IPS-15b (cell line): ENCODE results near the gene TNIK.

Source experiments
- H3K27me3 ChIP-seq: one replicate; pipeline ENCODE4 v1.6.1; 2013; ENCODE audit warnings: low read length; ENCODE audit not compliant: control insufficient read depth, insufficient read depth
- H3K36me3 ChIP-seq: one replicate; pipeline ENCODE4 v1.6.1; 2013; ENCODE audit warnings: low read length; ENCODE audit not compliant: control insufficient read depth, insufficient read depth
- H3K4me1 ChIP-seq: one replicate; pipeline ENCODE4 v1.6.1; 2013; ENCODE audit warnings: mild to moderate bottlenecking, low read length; ENCODE audit not compliant: control insufficient read depth, insufficient read depth
- H3K4me3 ChIP-seq: one replicate; pipeline ENCODE4 v1.5.1; 2013; ENCODE audit warnings: low read depth, low read length
- H3K9ac ChIP-seq: one replicate; pipeline ENCODE4 v1.6.1; 2013; ENCODE audit warnings: low read depth, mild to moderate bottlenecking, low read length
- H3K9me3 ChIP-seq: one replicate; pipeline ENCODE4 v1.6.1; 2013; ENCODE audit warnings: mild to moderate bottlenecking, low read length; ENCODE audit not compliant: control insufficient read depth, insufficient read depth

The TNIK gene

GRCh38 chr3:171223396-171223795, 236.8 kb downstream of the TNIK start:
- Histone ChIP-seq H3K9ac (no peak overlapping the region), H3K27me3 (no peaks in the 10 kb centered on the region), H3K36me3 (no peaks in the 10 kb centered on the region), H3K4me3 (no peak overlapping the region), H3K9me3 (no peaks in the 10 kb centered on the region), H3K4me1 (peaks cover 2% of the 10 kb centered on the region)

- H3K27me3 ChIP-seq: no peaks in the 10 kb centered on the region
- H3K9ac ChIP-seq: no peak overlapping the region
Observed at GRCh38 chr3:171222995-171223394, 237.2 kb downstream of the TNIK start.

GRCh38 chr3:171221597-171221996, 238.6 kb downstream of the TNIK start:
- no peaks in the 10 kb centered on the region for H3K9me3 ChIP-seq
- H3K36me3 ChIP-seq: no peaks in the 10 kb centered on the region
- no peak overlapping the region for H3K4me3 ChIP-seq
- no peaks in the 10 kb centered on the region for H3K27me3 ChIP-seq
- no peaks in the 10 kb centered on the region for H3K4me1 ChIP-seq
- no peak overlapping the region for H3K9ac ChIP-seq

More at GRCh38 chr3:171222995-171223394, 237.2 kb downstream of the TNIK start:
- Histone ChIP-seq H3K36me3 (no peaks in the 10 kb centered on the region), H3K9me3 (no peaks in the 10 kb centered on the region), H3K4me1 (peaks cover 2% of the 10 kb centered on the region), H3K4me3 (no peak overlapping the region)

- no peak overlapping the region for H3K4me3 ChIP-seq
Observed at GRCh38 chr3:171221104-171221503, 239.1 kb downstream of the TNIK start.

GRCh38 chr3:171219258-171219657, 240.9 kb downstream of the TNIK start:
- Histone ChIP-seq H3K36me3 (no peaks in the 10 kb centered on the region), H3K27me3 (no peaks in the 10 kb centered on the region), H3K4me1 (no peaks in the 10 kb centered on the region), H3K9ac (no peak overlapping the region), H3K4me3 (no peak overlapping the region), H3K9me3 (no peaks in the 10 kb centered on the region)

More at GRCh38 chr3:171221104-171221503, 239.1 kb downstream of the TNIK start:
- no peaks in the 10 kb centered on the region for H3K27me3 ChIP-seq
- H3K9me3 ChIP-seq: no peaks in the 10 kb centered on the region
- H3K9ac ChIP-seq: no peak overlapping the region
- no peaks in the 10 kb centered on the region for H3K36me3 ChIP-seq
- no peaks in the 10 kb centered on the region for H3K4me1 ChIP-seq

- no peaks in the 10 kb centered on the region for H3K27me3 ChIP-seq
- H3K36me3 ChIP-seq: no peaks in the 10 kb centered on the region
- no peaks in the 10 kb centered on the region for H3K9me3 ChIP-seq
- H3K4me3 ChIP-seq: no peak overlapping the region
- H3K4me1 ChIP-seq: no peaks in the 10 kb centered on the region
- H3K9ac ChIP-seq: no peak overlapping the region
Observed at GRCh38 chr3:171218069-171218468, 242.1 kb downstream of the TNIK start.

GRCh38 chr3:171213907-171214306, 246.3 kb downstream of the TNIK start:
- Histone ChIP-seq H3K4me1 (no peaks in the 10 kb centered on the region), H3K9me3 (no peaks in the 10 kb centered on the region), H3K9ac (no peak overlapping the region), H3K27me3 (no peaks in the 10 kb centered on the region), H3K36me3 (no peaks in the 10 kb centered on the region), H3K4me3 (no peak overlapping the region)

- Histone ChIP-seq H3K27me3 (no peaks in the 10 kb centered on the region), H3K9me3 (no peaks in the 10 kb centered on the region), H3K36me3 (no peaks in the 10 kb centered on the region), H3K9ac (no peak overlapping the region), H3K4me3 (no peak overlapping the region), H3K4me1 (no peaks in the 10 kb centered on the region)
Observed at GRCh38 chr3:171213178-171213577, 247.0 kb downstream of the TNIK start.

GRCh38 chr3:171212648-171213047, 247.6 kb downstream of the TNIK start:
- Histone ChIP-seq H3K27me3 (no peaks in the 10 kb centered on the region), H3K9ac (no peak overlapping the region), H3K4me3 (no peak overlapping the region), H3K4me1 (no peaks in the 10 kb centered on the region), H3K36me3 (no peaks in the 10 kb centered on the region), H3K9me3 (no peaks in the 10 kb centered on the region)

- H3K36me3 ChIP-seq: no peaks in the 10 kb centered on the region
- H3K4me3 ChIP-seq: no peak overlapping the region
- no peak overlapping the region for H3K9ac ChIP-seq
- no peaks in the 10 kb centered on the region for H3K27me3 ChIP-seq
- no peaks in the 10 kb centered on the region for H3K9me3 ChIP-seq
- no peaks in the 10 kb centered on the region for H3K4me1 ChIP-seq
Observed at GRCh38 chr3:171206283-171206682, 253.9 kb downstream of the TNIK start.

- no peaks in the 10 kb centered on the region for H3K36me3 ChIP-seq
- H3K4me1 ChIP-seq: no peaks in the 10 kb centered on the region
- H3K9ac ChIP-seq: no peak overlapping the region
- H3K9me3 ChIP-seq: no peaks in the 10 kb centered on the region
- H3K27me3 ChIP-seq: no peaks in the 10 kb centered on the region
- no peak overlapping the region for H3K4me3 ChIP-seq
Observed at GRCh38 chr3:171204942-171205341, 255.3 kb downstream of the TNIK start.

GRCh38 chr3:171201825-171202224, 258.4 kb downstream of the TNIK start:
- no peaks in the 10 kb centered on the region for H3K36me3 ChIP-seq
- no peak overlapping the region for H3K4me3 ChIP-seq
- H3K27me3 ChIP-seq: no peaks in the 10 kb centered on the region
- H3K9me3 ChIP-seq: no peaks in the 10 kb centered on the region
- no peaks in the 10 kb centered on the region for H3K4me1 ChIP-seq
- H3K9ac ChIP-seq: no peak overlapping the region

- Histone ChIP-seq H3K9ac (no peak overlapping the region), H3K4me1 (no peaks in the 10 kb centered on the region), H3K36me3 (no peaks in the 10 kb centered on the region), H3K27me3 (no peaks in the 10 kb centered on the region), H3K9me3 (no peaks in the 10 kb centered on the region), H3K4me3 (no peak overlapping the region)
Observed at GRCh38 chr3:171200750-171201088, 259.5 kb downstream of the TNIK start.
